Astrocyte (in vitro differentiated cells and primary cell): Measurements from ENCODE around the gene RRM1. TPM values are rescaled to one million over a fixed set of nuclear protein-coding genes. Genes with fewer than 3 reads are reported as not detected.
"Not testable (repeated sequence)": the region's sequence is repeated elsewhere in the genome, so short reads cannot be mapped to it uniquely, and the experiment has no call there.

ENCODE experiments used
- DNase-seq: peaks from one replicate; pipeline ENCODE4 v3.0.0-alpha.2; 2010; ENCODE audit warnings: low read depth
- FAIRE-seq: peaks from 2 replicates; lab custom pipeline; 2011; peaks lifted over from hg19 to GRCh38; lab: Jason Lieb, UNC
- H2AFZ ChIP-seq: 2 replicates; pipeline ENCODE4 v1.6.0; 2012; ENCODE audit warnings: low read depth, low read length, inconsistent platforms
- H3K27ac ChIP-seq: 2 replicates; pipeline ENCODE4 v1.5.1; 2011; ENCODE audit warnings: low read depth, low read length, inconsistent platforms
- H3K27me3 ChIP-seq: 2 replicates; pipeline ENCODE4 v1.6.0; 2011; ENCODE audit warnings: low read length, inconsistent platforms; ENCODE audit not compliant: insufficient read depth
- H3K36me3 ChIP-seq: 2 replicates; pipeline ENCODE4 v1.5.1; 2011; ENCODE audit warnings: low read length, inconsistent platforms; ENCODE audit not compliant: insufficient read depth
- H3K4me1 ChIP-seq: 2 replicates; pipeline ENCODE4 v1.5.1; 2011; ENCODE audit warnings: low read length, inconsistent platforms; ENCODE audit not compliant: insufficient read depth
- H3K4me2 ChIP-seq: 2 replicates; pipeline ENCODE4 v1.6.0; 2012; ENCODE audit warnings: low read length, inconsistent platforms
- H3K4me3 ChIP-seq: 2 replicates; pipeline ENCODE4 v1.5.1; 2011; ENCODE audit warnings: low read depth, mild to moderate bottlenecking, low read length, inconsistent platforms; ENCODE audit not compliant: insufficient read depth
- H3K79me2 ChIP-seq: 2 replicates; pipeline ENCODE4 v1.6.0; 2012; ENCODE audit warnings: mild to moderate bottlenecking, low read length, inconsistent platforms; ENCODE audit not compliant: insufficient read depth
- H3K9ac ChIP-seq: 2 replicates; pipeline ENCODE4 v1.6.0; 2012; ENCODE audit warnings: mild to moderate bottlenecking, low read length, inconsistent platforms
- H3K9me3 ChIP-seq: 2 replicates; pipeline ENCODE4 v1.5.1; 2012; ENCODE audit warnings: low read depth, mild to moderate bottlenecking, low read length, inconsistent platforms; ENCODE audit not compliant: insufficient read depth
- H4K20me1 ChIP-seq: 2 replicates; pipeline ENCODE4 v1.6.0; 2012; ENCODE audit warnings: low read length, inconsistent platforms; ENCODE audit not compliant: insufficient read depth
- H3K27ac Mint-ChIP-seq: one replicate; pipeline ENCODE4 v1.8.0; 2021; ENCODE audit warnings: mild to moderate bottlenecking, mixed read lengths; ENCODE audit not compliant: unreplicated experiment
- H3K27me3 Mint-ChIP-seq: one replicate; pipeline ENCODE4 v1.8.0; 2021; ENCODE audit warnings: low read depth, mixed read lengths; ENCODE audit not compliant: unreplicated experiment
- H3K36me3 Mint-ChIP-seq: one replicate; pipeline ENCODE4 v1.8.0; 2021; ENCODE audit warnings: low read depth, mixed read lengths; ENCODE audit not compliant: unreplicated experiment
- H3K4me1 Mint-ChIP-seq: one replicate; pipeline ENCODE4 v1.8.0; 2021; ENCODE audit warnings: low read depth, mixed read lengths; ENCODE audit not compliant: unreplicated experiment
- H3K4me3 Mint-ChIP-seq: one replicate; pipeline ENCODE4 v1.8.0; 2021; ENCODE audit warnings: mild to moderate bottlenecking, moderate library complexity, mixed read lengths; ENCODE audit not compliant: unreplicated experiment
- H3K9me3 Mint-ChIP-seq: one replicate; pipeline ENCODE4 v1.8.0; 2021; ENCODE audit warnings: mild to moderate bottlenecking, mixed read lengths; ENCODE audit not compliant: unreplicated experiment
- CTCF ChIP-seq: IDR thresholded peaks from 2 replicates; pipeline ENCODE4 v1.5.1; 2011; ENCODE audit warnings: low read depth, mild to moderate bottlenecking, inconsistent platforms, low read length, moderate library complexity; ENCODE audit not compliant: insufficient read depth
- EZH2 ChIP-seq: IDR thresholded peaks from 2 replicates; pipeline ENCODE4 v1.6.1; 2012; ENCODE audit warnings: mild to moderate bottlenecking, low read length, inconsistent platforms; ENCODE audit not compliant: insufficient read depth
- total RNA-seq: library from RNA; stranded (reverse); gene quantifications from 2 replicates; pipeline ENCODE4 v1.2.1, GENCODE V29; 2021

Gene RRM1
- total RNA-seq, 1 donor from 2014 or later = 26.2 TPM

GRCh38 chr11:4164884-4165590, 70.4 kb downstream of the RRM1 start:
- Histone ChIP-seq H3K4me2 (no peak overlapping the region), H3K9me3 (no peaks in the 10 kb centered on the region), H3K79me2 (no peaks in the 10 kb centered on the region), H2AFZ (no peak overlapping the region), H4K20me1 (no peaks in the 10 kb centered on the region), H3K4me3 (no peak overlapping the region), H3K9ac (no peak overlapping the region), H3K27me3 (no peaks in the 10 kb centered on the region), H3K4me1 (no peaks in the 10 kb centered on the region), H3K36me3 (no peaks in the 10 kb centered on the region), H3K27ac (no peak overlapping the region)
- FAIRE-seq = no peak
- Mint-ChIP-seq H3K4me1 (no peaks in the 10 kb centered on the region), H3K36me3 (no peaks in the 10 kb centered on the region), H3K4me3 (no peak overlapping the region), H3K9me3 (peaks cover 6% of the 10 kb centered on the region), H3K27ac (no peak overlapping the region), H3K27me3 (peaks cover 19% of the 10 kb centered on the region)
- no peak for TF ChIP-seq EZH2
- no peak for TF ChIP-seq CTCF
- DNase-seq = no peak

GRCh38 chr11:4167292-4167691, 72.7 kb downstream of the RRM1 start:
- no peak overlapping the region for H3K9ac ChIP-seq
- no peaks in the 10 kb centered on the region for H3K4me1 Mint-ChIP-seq
- no peak overlapping the region for H3K27ac ChIP-seq
- DNase-seq (no peak), FAIRE-seq (no peak)
- H3K4me2 ChIP-seq = no peak overlapping the region
- H3K4me1 ChIP-seq = no peaks in the 10 kb centered on the region
- no peak overlapping the region for H3K4me3 Mint-ChIP-seq
- no peaks in the 10 kb centered on the region for H3K36me3 Mint-ChIP-seq
- no peaks in the 10 kb centered on the region for H3K36me3 ChIP-seq
- H2AFZ ChIP-seq = no peak overlapping the region
- H3K27me3 Mint-ChIP-seq = peaks cover 13% of the 10 kb centered on the region
- no peak overlapping the region for H3K4me3 ChIP-seq
- no peaks in the 10 kb centered on the region for H3K27me3 ChIP-seq
- H3K27ac Mint-ChIP-seq = no peak overlapping the region
- no peaks in the 10 kb centered on the region for H3K79me2 ChIP-seq
- H3K9me3 ChIP-seq = no peaks in the 10 kb centered on the region
- peaks cover 6% of the 10 kb centered on the region for H3K9me3 Mint-ChIP-seq
- TF ChIP-seq EZH2 (no peak), CTCF (no peak)
- no peaks in the 10 kb centered on the region for H4K20me1 ChIP-seq

- Histone ChIP-seq H3K79me2 (no peaks in the 10 kb centered on the region), H2AFZ (no peak overlapping the region), H3K9ac (no peak overlapping the region), H3K4me1 (no peaks in the 10 kb centered on the region), H3K36me3 (no peaks in the 10 kb centered on the region), H3K4me3 (no peak overlapping the region), H3K9me3 (no peaks in the 10 kb centered on the region), H3K27me3 (no peaks in the 10 kb centered on the region), H3K4me2 (no peak overlapping the region), H4K20me1 (no peaks in the 10 kb centered on the region), H3K27ac (no peak overlapping the region)
- Mint-ChIP-seq H3K4me1 (no peaks in the 10 kb centered on the region), H3K4me3 (no peak overlapping the region), H3K27me3 (peaks cover 13% of the 10 kb centered on the region), H3K9me3 (peaks cover 6% of the 10 kb centered on the region), H3K36me3 (no peaks in the 10 kb centered on the region), H3K27ac (no peak overlapping the region)
- DNase-seq (no peak), FAIRE-seq (no peak)
- TF ChIP-seq CTCF = no peak
- no peak for TF ChIP-seq EZH2
These were observed 73.2 kb downstream of the RRM1 start for GRCh38 chr11:4167758-4168157.

GRCh38 chr11:4175620-4176350, 81.2 kb downstream of the RRM1 start:
- H3K4me3 Mint-ChIP-seq = not testable (repeated sequence)

More at GRCh38 chr11:4175620-4176350, 81.2 kb downstream of the RRM1 start:
- not testable (repeated sequence) for H3K4me2 ChIP-seq, H3K4me3 ChIP-seq, H3K27ac Mint-ChIP-seq, H3K27ac ChIP-seq, H4K20me1 ChIP-seq, H3K27me3 ChIP-seq, H3K36me3 ChIP-seq, DNase-seq, H3K9me3 Mint-ChIP-seq, H3K36me3 Mint-ChIP-seq, H3K4me1 Mint-ChIP-seq, H3K9me3 ChIP-seq, FAIRE-seq, H3K27me3 Mint-ChIP-seq, H3K9ac ChIP-seq, H3K79me2 ChIP-seq, H3K4me1 ChIP-seq, H2AFZ ChIP-seq
